HepG2 (cell line): ENCODE data around the gene RABL6.

Experiments used
- MYC ChIP-seq: sonication (generic); formaldehyde crosslinking; IDR thresholded peaks from 2 replicates; pipeline ENCODE4 v1.9.0; 2021; ENCODE audit warnings: missing genetic modification reagents, borderline replicate concordance
- ZNF577 ChIP-seq: sonication (generic); formaldehyde crosslinking; IDR thresholded peaks from 2 replicates; pipeline ENCODE4 v1.4.0; 2020; ENCODE audit warnings: mild to moderate bottlenecking, low read depth, missing genetic modification reagents, borderline replicate concordance

- TF ChIP-seq ZNF577 (CRISPR knock-in tag) = no peak
- TF ChIP-seq MYC (CRISPR knock-in tag) = no peak
Observed at GRCh38 chr9:136837146-136837855, 29.6 kb downstream of the RABL6 start.
